MG63 (cell line): ENCODE results near the gene PPP1R36. TPM values are rescaled to one million over a fixed set of nuclear protein-coding genes. Genes with fewer than 3 reads are reported as not detected.

Experiments used
- DNase-seq: peaks from one replicate; pipeline ENCODE4 v3.0.0-alpha.2; 2020
- H3K27me3 ChIP-seq: fragments of 250-450 bp; sonication (Bioruptor Pico); 2 replicates; pipeline ENCODE4 v1.5.1; 2020; ENCODE audit warnings: mild to moderate bottlenecking, moderate library complexity
- H3K36me3 ChIP-seq: fragments of 250-450 bp; sonication (Bioruptor Pico); 2 replicates; pipeline ENCODE4 v1.5.1; 2020; ENCODE audit warnings: mild to moderate bottlenecking, moderate library complexity
- H3K4me3 ChIP-seq: fragments of 250-450 bp; sonication (Bioruptor Pico); 2 replicates; pipeline ENCODE4 v1.5.1; 2020; ENCODE audit warnings: mild to moderate bottlenecking, moderate library complexity
- H3K9me3 ChIP-seq: fragments of 250-450 bp; sonication (Bioruptor Pico); 2 replicates; pipeline ENCODE4 v1.5.1; 2020; ENCODE audit warnings: mild to moderate bottlenecking, moderate library complexity
- total RNA-seq: library from RNA; depleted of rRNA; stranded (reverse); fragments of >200 nt; shearing (Covaris generic); gene quantifications from 2 replicates; pipeline ENCODE4 v1.2.3, GENCODE V29; 2014; ENCODE audit warnings: low replicate concordance

The PPP1R36 gene
- total RNA-seq, 1 experiment from 2014 or later = not detected

DNA sequence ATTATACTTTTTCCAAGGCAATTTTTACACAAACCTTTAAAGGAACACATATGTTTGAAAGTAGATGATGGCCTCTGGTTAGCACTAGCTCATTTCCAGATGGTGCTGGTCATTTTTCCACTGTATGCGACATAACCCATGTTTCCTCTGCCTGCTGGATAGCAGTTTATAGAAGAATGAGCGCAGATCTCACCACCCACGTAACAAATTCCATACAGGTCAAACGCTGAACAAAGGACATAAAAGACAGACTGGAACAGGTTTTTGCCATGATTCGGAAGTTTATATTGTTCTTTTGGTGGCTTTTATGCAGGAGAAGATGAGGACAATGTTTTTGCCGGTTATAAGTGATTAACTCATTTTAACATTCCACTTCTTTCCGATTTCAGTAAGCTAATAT lies 30.7 kb downstream of the PPP1R36 start:
- no peaks in the 10 kb centered on the region for H3K36me3 ChIP-seq
- H3K9me3 ChIP-seq = no peaks in the 10 kb centered on the region
- no peaks in the 10 kb centered on the region for H3K27me3 ChIP-seq
- DNase-seq = no peak
- no peak overlapping the region for H3K4me3 ChIP-seq

GRCh38 chr14:64581363-64581762 lies 31.6 kb downstream of the PPP1R36 start:
- Histone ChIP-seq H3K27me3 (no peaks in the 10 kb centered on the region), H3K9me3 (no peaks in the 10 kb centered on the region), H3K4me3 (no peak overlapping the region), H3K36me3 (no peaks in the 10 kb centered on the region)
- no peak for DNase-seq

DNA sequence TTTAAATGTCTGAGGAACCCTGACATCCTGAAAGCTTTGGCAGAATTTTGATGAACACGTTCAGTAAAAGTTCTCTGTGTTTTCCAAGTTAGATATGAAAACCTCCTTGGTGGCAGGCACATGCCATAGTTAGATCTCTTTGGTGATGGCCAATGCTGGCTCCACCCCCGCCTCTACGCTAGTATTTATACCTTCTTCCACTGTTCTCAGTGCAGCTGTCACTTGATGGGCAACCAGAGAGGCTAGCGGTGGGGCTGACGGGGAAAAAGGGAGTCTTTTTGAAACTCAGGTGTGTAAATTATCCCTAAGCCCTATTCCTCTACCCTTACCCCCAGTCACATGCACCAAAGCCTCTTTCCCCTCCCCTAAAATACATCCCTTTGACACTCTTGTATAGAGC lies 32.1 kb downstream of the PPP1R36 start:
- Histone ChIP-seq H3K36me3 (no peaks in the 10 kb centered on the region), H3K27me3 (no peaks in the 10 kb centered on the region), H3K9me3 (no peaks in the 10 kb centered on the region), H3K4me3 (no peak overlapping the region)
- no peak for DNase-seq

DNA sequence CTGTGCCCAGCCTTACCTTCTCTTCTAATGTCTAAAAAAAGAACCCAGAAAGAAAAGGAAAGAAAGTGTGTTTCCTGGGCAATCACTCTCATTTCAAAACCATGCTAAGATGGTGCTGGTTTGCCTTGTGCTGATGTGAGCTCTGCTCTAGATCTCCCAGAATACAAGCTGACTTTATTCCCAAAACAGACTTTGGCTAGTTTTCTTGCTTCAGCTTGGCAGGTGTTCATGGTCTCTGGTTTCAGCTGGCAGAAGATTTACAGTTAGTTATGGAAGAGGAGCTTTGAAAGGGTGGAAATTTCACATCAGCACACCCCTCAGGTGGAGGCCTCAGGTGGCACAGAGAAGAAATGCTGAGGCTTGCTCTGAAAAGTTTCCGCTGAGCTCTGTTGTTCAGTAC lies 34.4 kb downstream of the PPP1R36 start:
- no peaks in the 10 kb centered on the region for H3K9me3 ChIP-seq
- no peaks in the 10 kb centered on the region for H3K27me3 ChIP-seq
- H3K36me3 ChIP-seq = no peaks in the 10 kb centered on the region
- no peak for DNase-seq
- no peak overlapping the region for H3K4me3 ChIP-seq

- Histone ChIP-seq H3K9me3 (no peaks in the 10 kb centered on the region), H3K4me3 (no peak overlapping the region), H3K27me3 (no peaks in the 10 kb centered on the region), H3K36me3 (no peaks in the 10 kb centered on the region)
- DNase-seq = no peak
Measured at GRCh38 chr14:64591809-64592208, 42.0 kb downstream of the PPP1R36 start.

- Histone ChIP-seq H3K36me3 (no peaks in the 10 kb centered on the region), H3K9me3 (no peaks in the 10 kb centered on the region)
- no peak for DNase-seq
Measured at GRCh38 chr14:64594438-64594837, 44.7 kb downstream of the PPP1R36 start.

GRCh38 chr14:64598404-64598803 lies 48.6 kb downstream of the PPP1R36 start:
- H3K4me3 ChIP-seq = no peak overlapping the region
- no peaks in the 10 kb centered on the region for H3K9me3 ChIP-seq
- H3K27me3 ChIP-seq = no peaks in the 10 kb centered on the region
- no peak for DNase-seq
- H3K36me3 ChIP-seq = no peaks in the 10 kb centered on the region

More at GRCh38 chr14:64594438-64594837, 44.7 kb downstream of the PPP1R36 start:
- H3K27me3 ChIP-seq = no peaks in the 10 kb centered on the region
- H3K4me3 ChIP-seq = no peak overlapping the region

GRCh38 chr14:64601571-64601970 lies 51.8 kb downstream of the PPP1R36 start:
- Histone ChIP-seq H3K4me3 (no peak overlapping the region), H3K27me3 (no peaks in the 10 kb centered on the region), H3K9me3 (no peaks in the 10 kb centered on the region), H3K36me3 (no peaks in the 10 kb centered on the region)
- no peak for DNase-seq

DNA sequence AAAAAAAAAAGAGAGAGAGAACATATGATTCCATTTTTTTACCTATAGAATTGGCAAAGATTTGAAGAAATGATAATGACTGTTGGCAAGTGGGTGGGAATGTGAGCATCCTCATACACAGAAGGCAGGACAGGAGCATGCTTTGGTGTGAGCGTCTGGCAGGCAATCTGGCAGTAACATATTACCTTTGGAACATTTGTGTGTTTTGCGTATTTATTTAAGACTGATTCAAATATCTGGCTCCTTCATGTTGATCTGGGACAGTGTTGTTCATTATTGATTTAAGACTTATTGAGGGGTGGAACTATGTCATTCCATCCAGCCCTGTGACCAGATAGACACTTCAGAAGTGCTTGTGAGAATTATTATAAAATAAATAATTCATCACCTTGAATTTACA lies 53.1 kb downstream of the PPP1R36 start:
- H3K36me3 ChIP-seq = no peaks in the 10 kb centered on the region
- DNase-seq = no peak
- no peaks in the 10 kb centered on the region for H3K9me3 ChIP-seq
- H3K4me3 ChIP-seq = no peak overlapping the region
- H3K27me3 ChIP-seq = no peaks in the 10 kb centered on the region

- no peak overlapping the region for H3K4me3 ChIP-seq
- no peak for DNase-seq
- no peaks in the 10 kb centered on the region for H3K36me3 ChIP-seq
- H3K9me3 ChIP-seq = no peaks in the 10 kb centered on the region
- no peaks in the 10 kb centered on the region for H3K27me3 ChIP-seq
Measured at GRCh38 chr14:64604001-64604400, 54.2 kb downstream of the PPP1R36 start.

- no peak for DNase-seq
- H3K36me3 ChIP-seq = no peaks in the 10 kb centered on the region
Measured at GRCh38 chr14:64604881-64605280, 55.1 kb downstream of the PPP1R36 start.

DNA sequence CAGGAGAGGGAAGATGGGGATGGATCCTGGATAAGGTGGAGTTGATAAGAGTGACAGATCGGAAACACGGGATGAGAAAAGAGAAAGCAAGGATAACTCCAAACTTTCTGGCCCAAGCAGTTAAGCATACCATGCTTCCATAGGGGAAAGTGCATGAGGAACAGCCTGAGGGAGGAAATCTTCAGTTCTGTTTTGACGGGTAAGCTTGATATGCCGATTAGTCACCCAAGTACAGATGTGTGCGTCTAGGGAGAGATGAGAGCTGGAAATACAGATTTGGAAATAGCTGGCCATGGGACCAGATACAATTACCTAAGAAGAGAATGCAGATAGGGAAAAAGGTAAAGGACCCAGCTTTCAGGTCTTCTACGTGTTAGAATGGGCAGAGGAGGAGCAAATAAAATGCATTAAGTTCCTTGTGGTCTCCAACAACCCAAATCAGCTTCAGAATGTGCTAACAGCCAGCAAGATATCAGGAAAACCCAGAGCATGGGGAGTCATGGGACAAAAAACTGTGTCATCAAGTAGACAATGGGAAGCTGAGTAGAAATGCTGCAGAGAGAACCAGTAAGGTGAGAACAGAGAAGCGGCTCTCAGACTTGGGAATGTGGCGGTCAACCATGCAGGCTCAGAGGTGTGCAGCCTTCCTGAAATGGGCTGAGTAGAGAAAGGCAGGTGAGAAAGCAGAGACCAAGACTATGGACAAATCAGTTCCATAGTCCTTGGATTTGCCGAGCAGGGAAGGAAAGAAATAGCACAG lies 56.3 kb downstream of the PPP1R36 start:
- no peak overlapping the region for H3K4me3 ChIP-seq
- no peaks in the 10 kb centered on the region for H3K9me3 ChIP-seq
- DNase-seq = no peak
- H3K36me3 ChIP-seq = no peaks in the 10 kb centered on the region
- no peaks in the 10 kb centered on the region for H3K27me3 ChIP-seq

More at GRCh38 chr14:64604881-64605280, 55.1 kb downstream of the PPP1R36 start:
- Histone ChIP-seq H3K27me3 (no peaks in the 10 kb centered on the region), H3K9me3 (no peaks in the 10 kb centered on the region), H3K4me3 (no peak overlapping the region)

- Histone ChIP-seq H3K9me3 (no peaks in the 10 kb centered on the region), H3K27me3 (no peaks in the 10 kb centered on the region), H3K4me3 (no peak overlapping the region), H3K36me3 (no peaks in the 10 kb centered on the region)
- no peak for DNase-seq
Measured at GRCh38 chr14:64610049-64610746, 60.4 kb downstream of the PPP1R36 start.

DNA sequence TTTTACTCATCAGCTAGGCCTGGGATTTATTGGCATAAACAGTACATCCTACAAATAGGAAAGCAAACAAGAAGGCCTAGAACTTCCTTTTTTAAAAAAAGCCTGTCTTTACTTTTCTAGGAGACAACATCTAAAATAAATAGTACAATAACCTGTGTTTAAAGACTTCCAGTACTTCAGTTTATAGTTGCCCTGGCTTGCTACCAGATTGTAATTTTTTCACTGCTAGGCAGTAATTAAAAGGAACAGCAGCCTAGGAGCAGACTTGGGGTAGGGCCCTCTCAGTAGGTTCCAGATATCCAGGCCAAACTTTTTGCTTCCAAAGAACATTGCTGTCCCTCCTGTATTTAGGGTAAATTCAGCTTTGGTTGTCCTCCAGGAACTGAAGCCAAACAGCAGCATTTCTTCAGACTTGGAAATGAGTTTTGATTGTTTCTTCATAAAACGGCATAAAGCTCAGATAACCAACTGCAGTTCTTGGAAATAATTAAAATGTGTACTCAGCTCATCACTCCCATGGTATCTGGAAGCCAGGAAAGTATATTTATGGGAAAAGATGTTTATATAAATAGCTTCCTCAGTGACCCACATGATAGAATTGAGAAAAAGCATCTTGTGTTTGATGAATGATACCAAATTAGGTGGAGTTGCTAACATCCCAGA lies 61.7 kb downstream of the PPP1R36 start:
- no peaks in the 10 kb centered on the region for H3K27me3 ChIP-seq
- no peaks in the 10 kb centered on the region for H3K9me3 ChIP-seq
- no peak for DNase-seq

GRCh38 chr14:64612021-64612380 lies 62.2 kb downstream of the PPP1R36 start:
- Histone ChIP-seq H3K27me3 (no peaks in the 10 kb centered on the region), H3K9me3 (no peaks in the 10 kb centered on the region), H3K36me3 (no peaks in the 10 kb centered on the region), H3K4me3 (no peak overlapping the region)
- DNase-seq = no peak

More for the DNA sequence above, 61.7 kb downstream of the PPP1R36 start:
- Histone ChIP-seq H3K4me3 (no peak overlapping the region), H3K36me3 (no peaks in the 10 kb centered on the region)

DNA sequence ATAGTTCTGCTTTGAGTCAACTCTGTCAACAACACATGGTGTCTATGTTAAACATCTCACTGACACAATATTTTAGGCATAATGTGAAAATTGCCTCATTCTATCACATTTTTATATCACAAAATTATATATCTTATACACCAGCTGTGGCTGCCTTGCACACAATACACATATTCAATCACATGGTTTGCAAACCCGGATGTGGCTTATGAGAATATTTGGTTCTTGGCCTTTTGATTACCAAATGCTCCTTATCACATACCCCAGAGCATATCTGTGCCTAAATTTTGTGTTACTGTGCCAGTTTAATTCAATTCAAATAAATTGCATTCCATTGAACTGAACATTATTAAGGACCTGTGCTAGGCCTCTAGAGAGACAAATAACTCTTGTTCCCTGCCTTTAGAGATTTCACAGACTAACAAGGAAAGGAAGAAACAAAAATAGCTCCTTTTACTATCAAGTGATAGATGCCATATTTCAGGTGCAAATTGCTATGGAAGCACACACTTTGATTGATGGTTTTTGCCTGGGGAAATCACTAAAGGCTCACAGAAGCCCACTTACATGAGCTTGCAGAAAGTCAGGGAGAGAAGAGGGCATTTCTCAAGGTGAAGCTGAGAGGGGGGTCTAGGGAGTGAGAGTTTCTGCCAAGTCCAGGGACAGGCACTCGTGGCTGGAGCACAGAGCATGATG lies 63.4 kb downstream of the PPP1R36 start:
- DNase-seq = no peak
- no peak overlapping the region for H3K4me3 ChIP-seq
- no peaks in the 10 kb centered on the region for H3K9me3 ChIP-seq

GRCh38 chr14:64614166-64614565 lies 64.4 kb downstream of the PPP1R36 start:
- H3K36me3 ChIP-seq = no peaks in the 10 kb centered on the region
- no peaks in the 10 kb centered on the region for H3K9me3 ChIP-seq
- H3K27me3 ChIP-seq = no peaks in the 10 kb centered on the region
- no peak overlapping the region for H3K4me3 ChIP-seq
- DNase-seq = no peak

More for the DNA sequence above, 63.4 kb downstream of the PPP1R36 start:
- no peaks in the 10 kb centered on the region for H3K36me3 ChIP-seq
- no peaks in the 10 kb centered on the region for H3K27me3 ChIP-seq
